ENCODE data around the gene CALU.

DNA sequence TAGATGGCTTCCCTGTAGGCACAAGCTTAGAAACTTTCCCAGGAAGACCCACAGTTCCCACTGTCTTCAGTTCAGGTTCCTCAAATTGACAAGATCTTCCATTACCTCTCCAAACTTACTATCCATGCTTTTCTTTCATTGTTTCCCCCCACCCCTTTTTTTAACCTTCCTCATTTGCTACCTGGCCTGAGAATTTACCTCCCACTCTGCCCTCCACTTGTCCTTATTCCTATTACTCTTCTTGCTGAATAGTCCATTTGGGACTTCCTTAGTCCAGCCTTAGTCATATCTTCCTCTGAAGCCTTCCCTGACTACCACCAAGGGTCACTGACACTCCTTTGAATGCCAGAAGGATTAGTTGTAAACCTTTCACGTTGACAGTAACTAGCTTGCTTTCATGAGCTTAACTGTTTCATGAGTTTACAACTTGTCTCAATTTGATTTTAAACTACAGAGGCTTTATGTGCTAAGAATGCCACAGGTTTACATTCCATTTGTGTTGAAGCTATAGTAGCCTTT, 1.2 kb upstream of the CALU start:
- TF ChIP-seq, protein P1, sequence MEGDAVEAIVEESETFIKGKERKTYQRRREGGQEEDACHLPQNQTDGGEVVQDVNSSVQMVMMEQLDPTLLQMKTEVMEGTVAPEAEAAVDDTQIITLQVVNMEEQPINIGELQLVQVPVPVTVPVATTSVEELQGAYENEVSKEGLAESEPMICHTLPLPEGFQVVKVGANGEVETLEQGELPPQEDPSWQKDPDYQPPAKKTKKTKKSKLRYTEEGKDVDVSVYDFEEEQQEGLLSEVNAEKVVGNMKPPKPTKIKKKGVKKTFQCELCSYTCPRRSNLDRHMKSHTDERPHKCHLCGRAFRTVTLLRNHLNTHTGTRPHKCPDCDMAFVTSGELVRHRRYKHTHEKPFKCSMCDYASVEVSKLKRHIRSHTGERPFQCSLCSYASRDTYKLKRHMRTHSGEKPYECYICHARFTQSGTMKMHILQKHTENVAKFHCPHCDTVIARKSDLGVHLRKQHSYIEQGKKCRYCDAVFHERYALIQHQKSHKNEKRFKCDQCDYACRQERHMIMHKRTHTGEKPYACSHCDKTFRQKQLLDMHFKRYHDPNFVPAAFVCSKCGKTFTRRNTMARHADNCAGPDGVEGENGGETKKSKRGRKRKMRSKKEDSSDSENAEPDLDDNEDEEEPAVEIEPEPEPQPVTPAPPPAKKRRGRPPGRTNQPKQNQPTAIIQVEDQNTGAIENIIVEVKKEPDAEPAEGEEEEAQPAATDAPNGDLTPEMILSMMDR (optimal IDR thresholded peaks at IDR 0.05 in 1 of 3, IDR thresholded peaks at IDR 0.05 in 1 of 3, conservative IDR thresholded peaks at IDR 0.05 in 1 of 3; ENCODE audit: extremely low read depth in 1 of 3, insufficient read depth in 2 of 3, low read length in 3 of 3), result no peak
- TF ChIP-seq EZH2 (IDR thresholded peaks at IDR 0.05; ENCODE audit: low read length), result no peak

Measured in keratinocyte (primary cell).